Skeletal muscle tissue (tissue), 4 donors: ENCODE measurements around the gene GALNT17. TPM values are rescaled to one million over a fixed set of nuclear protein-coding genes. Genes with fewer than 3 reads are reported as not detected.
"Not testable (repeated sequence)": the region's sequence is repeated elsewhere in the genome, so short reads cannot be mapped to it uniquely, and the experiment has no call there.

Experiments
- H3K27ac ChIP-seq: one replicate; pipeline ENCODE4 v1.7.0; 2013; ENCODE audit warnings: mild to moderate bottlenecking, low read depth, low read length, inconsistent platforms
- H3K27me3 ChIP-seq, 3 donors: one replicate each; pipeline ENCODE4 v1.7.0; 2013; ENCODE audit warnings: low read length in 3 of 3; ENCODE audit not compliant: control insufficient read depth in 3 of 3, insufficient read depth in 3 of 3
- H3K36me3 ChIP-seq, 3 donors: one replicate each; pipeline ENCODE4 v1.7.0; 2013; ENCODE audit warnings: low read length in 3 of 3; ENCODE audit not compliant: control insufficient read depth in 3 of 3, insufficient read depth in 3 of 3
- H3K4me1 ChIP-seq, 3 donors: one replicate each; pipeline ENCODE4 v1.7.0; 2013; ENCODE audit warnings: low read length in 3 of 3, mild to moderate bottlenecking in 3 of 3; ENCODE audit not compliant: control insufficient read depth in 3 of 3, insufficient read depth in 3 of 3
- H3K4me3 ChIP-seq, 3 donors: one replicate each; pipeline ENCODE4 v1.7.0; 2013; ENCODE audit warnings: low read length in 3 of 3
- H3K9ac ChIP-seq, 3 donors: one replicate each; pipeline ENCODE4 v1.7.0; 2013; ENCODE audit warnings: low read length in 3 of 3, mild to moderate bottlenecking in 3 of 3, moderate library complexity in 2 of 3, low read depth in 1 of 3
- H3K9me3 ChIP-seq, 3 donors: one replicate each; pipeline ENCODE4 v1.7.0; 2013; ENCODE audit warnings: low read length in 3 of 3; ENCODE audit not compliant: control insufficient read depth in 3 of 3
- total RNA-seq: library from RNA; depleted of rRNA; stranded (reverse); fragments of >200 nt; gene quantifications from one replicate; pipeline ENCODE4 v1.2.3, GENCODE V29; 2014
- donor health status: Osteomylitis.

The GALNT17 gene
- total RNA-seq, 1 donor from 2014 or later: 24.5 TPM

- no peak overlapping the region for H3K4me3 ChIP-seq
- no peak overlapping the region for H3K27ac ChIP-seq
- no peaks in the 10 kb centered on the region for H3K36me3 ChIP-seq
- H3K27me3 ChIP-seq: no peaks in the 10 kb centered on the region
- no peaks in the 10 kb centered on the region for H3K9me3 ChIP-seq
- H3K4me1 ChIP-seq: no peaks in the 10 kb centered on the region
- no peak overlapping the region for H3K9ac ChIP-seq
Measured at GRCh38 chr7:71191771-71192170, 59.8 kb downstream of the GALNT17 start.

- Histone ChIP-seq H3K4me1 (no peaks in the 10 kb centered on the region), H3K9me3 (no peaks in the 10 kb centered on the region), H3K27ac (no peak overlapping the region), H3K36me3 (no peaks in the 10 kb centered on the region), H3K27me3 (no peaks in the 10 kb centered on the region), H3K9ac (no peak overlapping the region), H3K4me3 (no peak overlapping the region)
Measured at GRCh38 chr7:71193099-71193810, 61.3 kb downstream of the GALNT17 start.

DNA sequence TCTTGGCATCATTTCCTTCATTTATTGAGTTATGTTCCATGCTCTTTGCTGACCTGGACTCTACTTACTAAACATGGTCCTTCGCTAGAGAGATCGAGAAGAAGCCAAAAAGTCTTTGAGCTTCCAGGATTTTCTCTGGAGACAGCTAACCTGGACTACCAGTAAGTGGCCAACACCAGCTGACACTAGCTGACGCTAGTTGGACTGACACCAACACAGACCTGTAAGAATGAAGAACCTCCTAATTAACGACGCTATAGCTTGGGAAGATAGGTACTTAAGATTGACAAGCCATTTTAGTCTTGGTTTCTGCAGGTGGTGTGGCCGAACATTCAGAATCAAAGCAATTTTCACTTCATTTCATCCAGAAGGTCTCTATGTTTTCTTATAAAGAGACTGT lies 66.4 kb downstream of the GALNT17 start:
- H3K36me3 ChIP-seq: no peaks in the 10 kb centered on the region
- no peak overlapping the region for H3K27ac ChIP-seq
- H3K4me3 ChIP-seq: no peak overlapping the region
- no peaks in the 10 kb centered on the region for H3K9me3 ChIP-seq
- no peaks in the 10 kb centered on the region for H3K4me1 ChIP-seq
- no peak overlapping the region for H3K9ac ChIP-seq
- H3K27me3 ChIP-seq: no peaks in the 10 kb centered on the region

DNA sequence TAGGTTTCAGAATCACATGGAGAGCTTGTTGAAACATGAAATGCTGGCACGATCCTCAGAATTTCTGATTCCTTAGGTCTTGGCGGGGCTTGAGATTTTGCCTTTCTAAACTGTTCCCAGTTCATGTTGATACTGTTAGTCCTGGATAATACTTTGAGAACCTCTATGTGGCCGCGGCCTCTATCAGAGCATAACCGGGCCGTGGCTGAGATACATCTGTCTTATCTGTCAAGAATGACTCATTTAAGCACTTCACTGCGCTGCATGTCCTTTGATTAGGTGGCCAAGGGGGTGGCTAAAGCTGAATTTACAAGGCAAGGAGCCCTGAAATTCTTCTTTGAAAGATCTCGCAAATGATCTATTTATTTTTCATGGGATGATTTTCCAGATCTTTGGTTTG lies 66.9 kb downstream of the GALNT17 start:
- H3K36me3 ChIP-seq: no peaks in the 10 kb centered on the region
- H3K27me3 ChIP-seq: no peaks in the 10 kb centered on the region
- no peaks in the 10 kb centered on the region for H3K4me1 ChIP-seq
- no peak overlapping the region for H3K4me3 ChIP-seq
- no peak overlapping the region for H3K27ac ChIP-seq
- H3K9me3 ChIP-seq: no peaks in the 10 kb centered on the region
- H3K9ac ChIP-seq: no peak overlapping the region

DNA sequence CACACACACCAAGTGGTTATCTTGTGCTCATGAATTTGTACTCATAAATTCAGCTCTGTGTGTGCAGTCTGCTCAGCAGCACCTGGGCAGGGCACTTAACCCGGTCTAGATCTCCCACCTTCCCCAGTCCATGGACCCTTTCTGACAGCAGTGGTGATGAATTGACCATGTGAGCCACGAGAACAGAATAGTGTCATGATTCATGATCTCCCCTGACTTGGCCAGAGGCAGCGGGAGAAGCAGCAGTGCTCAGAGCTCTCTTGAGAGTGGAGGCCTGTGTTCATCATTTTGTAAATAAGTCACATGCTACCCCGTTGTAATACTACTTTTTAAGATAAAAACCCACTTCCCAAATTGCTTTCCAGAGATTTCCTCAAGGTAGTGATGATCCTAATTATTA lies 74.2 kb downstream of the GALNT17 start:
- Histone ChIP-seq H3K9ac (no peak overlapping the region), H3K9me3 (no peaks in the 10 kb centered on the region), H3K36me3 (no peaks in the 10 kb centered on the region), H3K27me3 (no peaks in the 10 kb centered on the region), H3K27ac (no peak overlapping the region), H3K4me3 (no peak overlapping the region), H3K4me1 (no peaks in the 10 kb centered on the region)

DNA sequence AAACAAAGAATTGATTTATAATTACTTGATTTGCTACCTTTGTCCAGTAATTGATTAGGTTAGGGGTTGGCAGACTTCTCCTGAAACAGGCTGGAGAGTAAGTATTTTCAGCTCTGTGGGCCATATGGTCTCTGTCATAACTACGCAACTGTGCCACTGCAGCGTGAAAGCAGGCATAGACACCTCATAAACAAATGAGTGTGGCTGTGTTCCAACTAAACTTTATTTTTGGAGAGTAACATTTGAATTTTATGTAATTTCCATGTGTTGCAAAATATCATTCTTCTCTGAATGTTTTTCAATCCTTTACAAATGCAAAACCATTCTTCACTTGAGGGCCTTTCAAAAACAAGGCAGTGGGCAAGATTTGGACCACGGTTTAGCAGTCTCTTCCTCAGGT lies 76.9 kb downstream of the GALNT17 start:
- Histone ChIP-seq H3K9me3 (peaks cover 0 to 2% (median 0%) of the 10 kb centered on the region in 3 donors), H3K4me1 (no peaks in the 10 kb centered on the region), H3K9ac (no peak overlapping the region), H3K27ac (no peak overlapping the region), H3K4me3 (no peak overlapping the region), H3K27me3 (no peaks in the 10 kb centered on the region), H3K36me3 (no peaks in the 10 kb centered on the region)

DNA sequence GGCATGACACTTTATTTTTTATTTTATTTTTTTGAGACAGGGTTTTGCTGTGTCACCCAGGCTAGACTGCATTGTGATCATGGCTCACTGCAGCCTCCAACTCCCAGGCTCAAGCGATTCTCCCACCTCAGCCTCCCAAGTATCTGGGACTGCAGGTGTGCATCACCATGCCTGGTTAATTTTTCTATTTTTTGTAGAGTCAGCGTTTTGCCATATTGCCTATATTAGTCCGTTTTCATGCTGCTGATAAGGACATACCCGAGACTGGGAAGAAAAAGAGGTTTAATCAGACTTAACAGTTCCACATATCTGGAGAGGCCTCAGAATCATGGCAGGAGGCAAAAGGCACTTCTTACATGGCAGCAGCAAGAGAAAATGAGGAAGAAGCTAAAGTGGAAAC lies 77.5 kb downstream of the GALNT17 start:
- not testable (repeated sequence) for H3K9ac ChIP-seq, H3K4me1 ChIP-seq, H3K9me3 ChIP-seq, H3K4me3 ChIP-seq, H3K27me3 ChIP-seq, H3K27ac ChIP-seq, H3K36me3 ChIP-seq

- no peak overlapping the region for H3K4me3 ChIP-seq
- peaks cover 0 to 2% (median 0%) of the 10 kb centered on the region in 3 donors for H3K9me3 ChIP-seq
- no peaks in the 10 kb centered on the region for H3K4me1 ChIP-seq
- no peaks in the 10 kb centered on the region for H3K27me3 ChIP-seq
- no peaks in the 10 kb centered on the region for H3K36me3 ChIP-seq
- H3K9ac ChIP-seq: no peak overlapping the region
- H3K27ac ChIP-seq: no peak overlapping the region
Measured at GRCh38 chr7:71210220-71210619, 78.3 kb downstream of the GALNT17 start.

DNA sequence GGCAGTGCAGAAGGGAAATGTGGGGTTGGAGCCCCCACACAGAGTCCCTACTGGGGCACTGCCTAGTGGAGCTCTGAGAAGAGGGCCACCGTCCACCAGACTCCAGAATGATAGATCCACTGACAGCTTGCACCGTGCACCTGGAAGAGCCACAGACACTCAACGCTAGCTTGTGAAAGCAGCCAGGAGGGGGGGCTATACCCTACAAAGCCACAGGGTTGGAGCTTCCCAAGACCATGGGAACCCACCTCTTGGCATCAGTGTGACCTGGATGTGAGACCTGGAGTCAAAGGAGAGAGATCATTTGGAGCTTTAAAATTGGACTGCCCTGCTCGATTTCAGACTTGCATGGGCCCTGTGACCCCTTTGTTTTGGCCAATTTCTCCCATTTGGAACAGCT lies 80.5 kb downstream of the GALNT17 start:
- H3K27ac ChIP-seq, H3K9ac ChIP-seq, H3K4me1 ChIP-seq, H3K36me3 ChIP-seq, H3K9me3 ChIP-seq, H3K27me3 ChIP-seq, H3K4me3 ChIP-seq: not testable (repeated sequence)

DNA sequence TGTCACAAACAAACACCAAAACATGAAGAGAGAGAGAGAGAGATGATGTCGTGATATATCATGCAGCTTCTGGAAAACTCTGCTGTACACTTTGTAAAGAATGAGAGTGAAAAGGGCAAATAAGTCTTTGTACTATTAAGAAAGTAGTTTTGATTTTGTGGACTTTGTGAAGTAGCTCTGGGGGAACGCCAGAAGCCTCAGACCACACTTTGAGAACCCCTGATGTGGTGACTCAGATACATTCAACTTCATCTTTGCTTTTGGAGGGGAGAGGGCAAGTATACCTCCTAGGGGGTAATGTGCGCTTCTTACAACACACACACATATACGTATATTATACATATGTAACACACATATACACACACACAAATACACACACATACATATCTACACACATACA lies 84.3 kb downstream of the GALNT17 start:
- H3K4me1 ChIP-seq: no peaks in the 10 kb centered on the region
- H3K27ac ChIP-seq: no peak overlapping the region
- H3K27me3 ChIP-seq: no peaks in the 10 kb centered on the region
- peaks cover 2 to 6% (median 3%) of the 10 kb centered on the region in 3 donors for H3K9me3 ChIP-seq
- no peaks in the 10 kb centered on the region for H3K36me3 ChIP-seq
- no peak overlapping the region for H3K4me3 ChIP-seq
- H3K9ac ChIP-seq: no peak overlapping the region
